Posterior vena cava (tissue), 2 donors: Measurements from ENCODE around the gene FMO5. TPM values are rescaled to one million over a fixed set of nuclear protein-coding genes. Genes with fewer than 3 reads are reported as not detected.
A peak's percentile ranks its signal among the peaks of the same experiment; 100 is the strongest.

Experiments
- DNase-seq: peaks from one replicate; pipeline ENCODE4 v3.0.0-alpha.2; 2020; ENCODE audit warnings: low spot score
- intact Hi-C, 2 donors: fragments of 100-400 bp; cut with DNase I; formaldehyde crosslinking; loops; one replicate each; pipeline versions ENCODE4 v1.14.1 to v1.14.2; 2022 to 2023
- long read RNA-seq, 2 donors: library from polyadenylated mRNA; unstranded; transcript quantifications; one replicate each; pipeline ENCODE4 v2.0.0, GENCODE V29; 2020 to 2021
- total RNA-seq, 2 donors: library from RNA; stranded (reverse); fragmentation: NEBNext Ultra II Directional; extraction: Animal tissue kit (Norgen Biotek cat#: 25700); gene quantifications; one replicate each; pipeline ENCODE4 v1.2.1, GENCODE V29; 2021
- donor health status: DM: yes; HTN: yes; CAD: no.
- donor health status: DM: yes; HTN: yes; CAD: no.

FMO5 gene, protein sequence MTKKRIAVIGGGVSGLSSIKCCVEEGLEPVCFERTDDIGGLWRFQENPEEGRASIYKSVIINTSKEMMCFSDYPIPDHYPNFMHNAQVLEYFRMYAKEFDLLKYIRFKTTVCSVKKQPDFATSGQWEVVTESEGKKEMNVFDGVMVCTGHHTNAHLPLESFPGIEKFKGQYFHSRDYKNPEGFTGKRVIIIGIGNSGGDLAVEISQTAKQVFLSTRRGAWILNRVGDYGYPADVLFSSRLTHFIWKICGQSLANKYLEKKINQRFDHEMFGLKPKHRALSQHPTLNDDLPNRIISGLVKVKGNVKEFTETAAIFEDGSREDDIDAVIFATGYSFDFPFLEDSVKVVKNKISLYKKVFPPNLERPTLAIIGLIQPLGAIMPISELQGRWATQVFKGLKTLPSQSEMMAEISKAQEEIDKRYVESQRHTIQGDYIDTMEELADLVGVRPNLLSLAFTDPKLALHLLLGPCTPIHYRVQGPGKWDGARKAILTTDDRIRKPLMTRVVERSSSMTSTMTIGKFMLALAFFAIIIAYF
- total RNA-seq = 1 to 10 TPM; 2.4 to 3.1 TPM
- long read RNA-seq, donor 1, partial matches to known transcripts = 0 of 1 reads
- long read RNA-seq, donor 1, other reads (novel, unspliced or antisense) = 0 of 1 reads
- long read RNA-seq, donor 2, partial matches to known transcripts = 0 of 4 reads
- long read RNA-seq, donor 2, other reads (novel, unspliced or antisense) = 4 of 4 reads

DNA sequence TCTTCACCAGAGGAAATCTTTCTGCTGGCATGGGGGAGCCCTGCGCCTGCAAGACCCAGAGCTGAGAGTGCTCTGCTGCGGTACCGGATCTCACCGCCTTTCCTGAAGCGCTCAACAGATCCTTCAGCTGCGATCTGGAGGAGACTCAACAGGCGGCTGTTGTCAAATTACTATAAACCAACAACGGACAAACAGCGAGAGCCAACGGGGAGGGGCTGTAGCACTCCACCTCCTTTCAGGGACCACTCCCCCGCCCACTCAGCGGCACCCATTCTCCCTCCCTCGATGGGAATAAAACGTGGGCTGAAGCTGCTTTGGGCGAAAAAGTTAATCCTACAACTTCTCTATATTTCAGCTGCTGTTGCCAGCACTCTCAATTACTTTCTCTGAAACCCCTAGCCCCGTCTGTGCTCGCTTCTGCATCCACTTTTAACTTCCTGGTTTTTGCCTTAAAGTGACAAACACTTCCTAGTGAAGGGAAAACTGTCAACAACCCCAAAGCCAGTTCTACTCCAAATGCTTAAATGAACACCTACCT is at the start of gene FMO5:
TSS of gene FMO5 (minus strand) at position 147 of the 538 bp plus-strand sequence. CDS start 310 bp downstream, outside the sequence.
- intact Hi-C loops = no loop called here
- peak; percentile 84 for DNase-seq

DNA sequence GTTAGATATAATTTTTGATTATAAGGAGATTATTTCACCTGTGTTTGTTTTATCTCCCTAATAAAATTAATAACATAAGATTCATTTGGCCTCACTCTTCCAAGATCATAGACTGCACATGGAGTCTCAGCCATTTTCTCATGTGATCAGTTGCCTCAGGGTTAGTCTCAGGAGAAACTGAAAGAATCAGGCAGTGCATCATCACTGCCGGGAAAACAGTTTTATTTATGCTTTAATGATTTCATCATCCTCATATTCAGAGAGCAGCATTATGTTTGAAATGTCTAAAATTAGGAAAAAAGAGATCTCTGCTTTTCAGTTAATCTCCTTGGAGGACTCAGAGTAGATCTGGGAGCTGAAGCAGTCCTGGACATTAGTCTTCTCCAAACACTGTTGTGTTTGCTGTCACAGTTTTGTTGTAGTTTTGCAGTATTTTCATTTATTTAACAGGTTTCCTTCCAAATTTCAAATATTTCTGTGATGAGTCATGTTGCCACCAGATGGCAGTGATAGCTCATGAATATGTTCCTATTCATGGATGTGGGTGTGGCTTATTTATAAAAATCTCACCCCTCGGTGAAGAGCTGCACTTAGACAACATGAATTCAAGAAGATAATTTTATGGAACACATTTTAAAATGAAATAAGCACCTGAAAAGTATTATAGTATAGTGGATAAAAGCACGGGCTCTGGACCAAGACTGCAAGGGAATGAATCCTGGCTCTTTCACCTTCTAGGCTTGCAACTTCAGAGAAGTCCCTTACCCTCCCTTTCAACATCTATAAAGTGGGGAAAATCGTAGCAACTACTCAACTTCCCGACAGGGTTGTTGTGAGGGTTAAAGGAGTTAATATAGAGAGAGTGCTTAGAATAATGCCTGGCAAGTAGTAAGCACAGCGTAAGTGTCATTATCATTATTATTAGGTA is 48.5 kb upstream of the FMO5 start:
- intact Hi-C loops = no loop called here
- no peak for DNase-seq

DNA sequence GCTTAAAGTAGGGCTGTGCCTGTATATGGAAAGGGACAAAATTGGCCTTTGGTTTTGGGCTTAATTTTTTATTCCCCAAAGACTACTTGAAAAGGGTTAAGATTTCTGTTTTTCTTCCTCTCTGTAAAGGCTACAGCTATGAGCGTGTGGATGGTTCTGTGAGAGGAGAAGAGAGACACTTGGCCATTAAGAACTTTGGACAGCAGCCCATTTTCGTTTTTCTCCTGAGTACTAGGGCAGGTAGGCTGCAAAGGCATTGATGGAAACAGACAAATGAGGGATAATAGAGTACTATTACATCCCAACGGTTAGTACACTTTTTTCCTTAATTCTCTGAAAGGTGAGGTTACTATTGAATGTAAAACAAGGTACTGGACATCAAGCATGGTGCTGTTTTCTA is 46.9 kb upstream of the FMO5 start:
- intact Hi-C loops = no loop called here
- no peak for DNase-seq

DNA sequence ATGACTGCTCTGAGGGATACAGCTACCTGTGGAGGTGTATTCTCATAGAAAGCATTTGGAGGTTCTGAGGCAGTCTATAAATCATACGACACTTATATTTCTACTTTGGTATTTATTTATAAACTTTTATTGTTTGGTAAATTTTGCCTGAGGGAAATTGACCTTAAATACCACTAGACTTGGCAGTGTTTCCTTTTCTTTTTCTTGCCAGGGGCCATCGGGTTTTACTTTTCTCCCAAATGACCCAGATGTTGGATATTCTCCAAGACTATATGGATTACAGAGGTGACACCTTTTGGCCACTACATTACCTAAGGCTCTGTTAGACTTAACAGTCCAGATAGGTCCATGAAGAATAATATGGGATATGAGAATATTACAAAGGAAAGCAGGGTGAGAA is 45.6 kb upstream of the FMO5 start:
- DNase-seq = no peak
- intact Hi-C loops = no loop called here

DNA sequence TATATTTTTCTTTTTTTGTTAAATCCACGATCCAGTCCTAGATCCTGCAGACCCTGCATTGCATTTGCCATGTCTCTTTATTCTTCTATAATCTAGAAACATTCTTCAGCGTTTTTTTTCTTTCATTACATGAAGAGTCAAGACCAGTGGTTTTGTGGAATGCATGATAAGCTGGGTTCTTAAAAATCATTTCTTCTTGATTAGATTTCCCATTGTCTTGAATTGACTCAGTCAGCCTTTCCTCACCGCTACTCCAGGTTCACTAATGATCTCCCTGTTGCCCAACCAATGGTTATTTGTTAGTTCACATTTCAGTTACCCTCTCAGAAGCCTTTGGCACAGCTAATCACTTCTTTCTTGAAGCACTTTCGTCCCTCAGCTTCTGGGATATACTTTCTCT is 42.6 kb upstream of the FMO5 start:
- no peak for DNase-seq
- intact Hi-C loops = no loop called here

DNA sequence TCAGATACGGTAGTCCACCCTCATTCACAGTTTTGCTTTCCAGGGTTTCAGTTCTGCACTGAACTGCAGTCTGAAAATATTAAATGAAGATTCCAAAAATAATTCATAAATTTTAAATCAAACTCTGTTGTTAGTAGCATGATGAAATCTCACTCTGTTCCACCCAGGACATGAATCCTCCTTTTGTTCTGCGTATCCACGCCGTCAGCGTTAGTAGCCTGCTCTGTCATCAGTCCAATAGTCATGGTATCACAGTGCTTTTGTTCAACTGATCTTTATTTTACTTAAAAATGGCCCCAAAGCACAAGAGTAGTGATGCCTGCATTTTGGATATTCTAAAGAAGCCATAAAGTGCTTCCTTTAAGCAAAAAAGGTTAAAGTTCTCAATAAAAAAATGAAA is 41.2 kb upstream of the FMO5 start:
- no peak for DNase-seq
- intact Hi-C loops = no loop called here

DNA sequence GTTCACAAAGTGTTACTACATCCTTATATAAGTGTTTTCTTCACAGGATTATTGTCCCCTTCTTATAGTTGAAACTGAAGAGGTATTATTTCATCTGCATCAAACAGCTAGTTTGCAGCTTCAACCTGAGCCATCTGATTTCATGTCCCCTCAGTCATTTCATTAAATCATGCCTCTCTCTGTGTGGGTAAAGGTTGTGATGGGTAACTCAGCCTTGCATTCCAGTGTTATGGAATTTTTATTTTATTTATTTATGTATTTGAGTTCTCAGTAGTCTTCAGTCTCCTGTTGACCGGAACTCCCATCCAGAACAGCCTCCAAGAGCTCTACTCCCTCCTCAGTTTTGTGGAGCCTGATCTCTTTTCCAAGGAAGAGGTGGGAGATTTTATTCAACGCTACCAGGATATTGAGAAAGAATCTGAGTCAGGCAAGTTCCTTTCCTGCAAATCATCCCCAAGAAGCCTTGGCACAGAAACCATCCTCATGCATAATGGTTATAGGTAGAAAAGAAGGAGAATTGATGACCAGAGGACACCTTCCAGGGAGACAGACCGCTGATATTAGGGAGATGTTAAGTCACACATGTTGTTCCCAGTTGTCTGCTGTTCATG is 39.1 kb upstream of the FMO5 start:
- intact Hi-C loops = no loop called here
- no peak for DNase-seq

DNA sequence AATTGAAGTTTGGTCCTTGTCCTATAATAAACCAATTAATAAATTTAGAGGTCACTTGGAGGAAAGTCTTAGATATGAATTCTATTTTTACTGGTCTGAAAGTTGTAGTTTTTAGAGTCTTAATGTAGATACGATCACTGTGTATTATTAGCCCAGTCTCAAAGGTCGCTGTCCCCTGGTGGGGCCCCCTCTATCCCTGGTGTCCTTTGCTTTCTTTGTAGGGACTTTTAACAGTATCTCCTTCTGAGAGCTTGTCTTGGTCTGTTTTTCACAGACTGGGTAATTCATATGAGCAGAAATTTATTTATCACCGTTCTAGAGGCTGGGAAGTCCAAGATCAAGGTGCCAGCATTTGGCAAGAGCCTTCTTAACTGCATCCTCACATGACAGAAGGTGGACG is 35.8 kb upstream of the FMO5 start:
- intact Hi-C loops = no loop called here
- DNase-seq = no peak

DNA sequence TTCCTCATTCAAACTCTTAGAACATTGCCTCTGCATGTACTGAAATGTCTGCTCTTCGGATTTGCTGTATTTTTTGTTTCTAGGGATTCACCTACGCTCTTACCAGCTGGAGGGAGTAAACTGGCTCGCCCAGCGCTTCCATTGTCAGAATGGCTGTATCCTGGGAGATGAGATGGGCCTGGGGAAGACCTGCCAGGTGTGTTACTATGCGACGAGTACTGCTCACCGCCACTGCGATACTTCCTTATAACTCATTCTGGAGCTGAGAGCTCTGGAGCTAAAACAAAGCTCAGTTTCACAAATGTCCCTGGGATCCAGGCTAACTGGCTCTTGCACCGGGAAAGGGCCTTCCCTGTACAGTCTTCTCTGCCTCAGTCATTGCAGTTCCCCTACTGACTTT is 27.4 kb upstream of the FMO5 start:
- DNase-seq = no peak
- intact Hi-C loops = no loop called here

DNA sequence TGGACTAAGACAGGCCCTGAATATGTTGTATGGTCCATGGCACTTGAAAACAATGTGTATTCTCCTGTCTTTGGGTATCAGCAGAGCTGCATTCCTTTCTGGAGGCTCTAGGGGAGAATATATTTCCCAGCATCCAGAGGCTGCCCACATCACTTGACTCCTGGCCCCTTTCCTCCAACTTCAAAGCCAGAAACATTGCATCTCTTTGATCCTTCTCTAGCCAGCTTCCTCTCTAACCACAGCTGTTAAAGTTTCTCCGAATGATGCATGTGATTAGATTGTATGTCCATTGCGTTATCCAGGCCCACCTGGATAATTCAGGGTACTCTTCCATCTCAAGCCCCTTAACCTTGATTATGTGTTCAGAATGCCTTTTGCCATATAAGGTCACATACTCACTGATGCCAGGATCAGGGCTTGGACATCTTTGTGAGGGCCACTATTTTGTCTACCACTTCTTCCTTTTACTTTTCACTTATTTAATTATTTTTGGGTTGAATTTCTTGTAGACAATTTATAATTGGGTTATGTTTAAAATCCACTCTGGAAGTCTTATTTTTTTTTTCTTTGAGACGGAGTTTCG is 22.6 kb upstream of the FMO5 start:
- intact Hi-C loops = no loop called here
- DNase-seq = no peak

DNA sequence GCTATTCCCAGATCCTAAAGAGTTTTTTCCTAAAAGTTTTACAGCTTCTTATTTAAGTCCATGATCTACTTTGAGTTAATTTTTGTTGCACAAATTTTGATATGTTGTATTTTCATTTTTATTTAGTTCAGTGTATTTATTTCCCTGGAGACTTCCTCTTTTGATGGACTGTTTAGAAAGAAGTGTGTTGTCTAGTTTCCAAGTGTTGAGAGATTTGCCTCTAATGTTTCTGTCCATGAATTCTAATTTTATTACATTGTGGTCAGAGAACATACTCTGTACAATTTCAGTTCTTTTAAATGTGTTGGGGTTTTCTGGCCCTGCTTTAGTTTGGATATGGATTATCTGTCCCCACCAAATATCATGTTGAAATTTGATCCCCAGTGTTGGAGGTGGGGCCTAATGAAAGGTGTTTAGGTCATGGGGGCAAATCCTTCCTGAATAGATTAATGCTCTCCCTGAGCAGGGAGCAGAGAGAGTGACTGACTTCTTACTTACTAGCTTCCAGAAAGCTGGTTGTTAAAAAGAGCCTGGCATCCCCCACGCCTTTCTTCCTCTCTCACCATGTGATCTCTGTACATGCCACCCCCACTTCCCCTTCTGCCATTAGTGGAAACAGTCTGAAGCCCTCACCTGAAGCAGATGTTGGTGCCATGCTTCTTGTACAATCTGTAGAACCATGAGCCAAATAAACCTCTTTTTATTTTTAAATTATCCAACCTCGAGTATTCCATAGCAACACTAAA is 21.9 kb upstream of the FMO5 start:
- intact Hi-C loops = no loop called here
- no peak for DNase-seq

DNA sequence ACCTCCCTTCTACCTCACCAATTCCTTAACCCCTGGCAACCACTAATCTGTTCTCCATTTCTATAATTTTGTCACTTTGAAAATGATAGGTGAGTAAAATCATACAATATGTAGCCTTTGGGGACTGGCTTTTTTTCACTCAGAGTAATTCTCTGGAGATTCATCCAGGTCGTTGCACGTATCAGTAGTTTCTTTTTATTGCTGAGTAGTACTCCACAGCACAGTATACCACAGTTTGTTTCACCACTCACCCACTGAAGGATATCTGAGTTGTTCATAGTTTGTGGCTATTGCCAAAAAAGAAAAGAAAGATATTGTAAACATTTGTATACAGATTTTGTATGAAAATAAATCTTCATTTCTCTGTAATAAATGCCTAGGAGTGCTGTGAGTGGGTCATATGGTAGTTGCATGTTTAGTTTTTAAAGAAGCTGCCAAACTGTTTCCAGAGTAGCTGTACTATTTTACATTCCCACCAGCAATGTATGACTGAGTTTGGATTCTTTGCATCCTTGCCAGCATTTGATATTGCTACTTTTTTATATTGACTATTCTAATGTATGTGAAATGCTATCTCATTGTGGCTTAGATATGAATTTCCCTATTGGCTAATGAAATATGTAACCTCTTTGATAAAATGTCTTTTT is 21.0 kb upstream of the FMO5 start:
- DNase-seq = no peak
- intact Hi-C loops = no loop called here

DNA sequence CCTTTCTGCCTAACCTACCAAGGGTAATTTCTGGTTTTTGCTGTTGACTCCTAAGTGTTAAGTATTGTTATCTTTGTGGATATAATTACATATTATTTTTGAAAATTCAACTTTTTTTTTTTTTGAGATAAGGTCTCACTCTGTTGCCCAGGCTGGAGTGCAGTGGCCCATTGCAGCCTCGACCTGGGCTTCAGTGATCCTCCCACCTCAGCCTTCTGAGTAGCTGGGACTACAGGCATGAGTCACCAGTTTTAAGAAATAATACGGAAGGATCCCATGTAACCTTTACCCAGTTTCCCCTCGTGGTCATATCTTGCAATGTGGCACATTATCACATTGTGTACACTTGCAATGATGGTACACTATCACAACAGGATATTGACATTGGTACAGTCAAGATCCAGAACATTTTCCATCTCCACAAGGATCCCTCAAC is 20.5 kb upstream of the FMO5 start:
- DNase-seq = no peak
- intact Hi-C loops = no loop called here

DNA sequence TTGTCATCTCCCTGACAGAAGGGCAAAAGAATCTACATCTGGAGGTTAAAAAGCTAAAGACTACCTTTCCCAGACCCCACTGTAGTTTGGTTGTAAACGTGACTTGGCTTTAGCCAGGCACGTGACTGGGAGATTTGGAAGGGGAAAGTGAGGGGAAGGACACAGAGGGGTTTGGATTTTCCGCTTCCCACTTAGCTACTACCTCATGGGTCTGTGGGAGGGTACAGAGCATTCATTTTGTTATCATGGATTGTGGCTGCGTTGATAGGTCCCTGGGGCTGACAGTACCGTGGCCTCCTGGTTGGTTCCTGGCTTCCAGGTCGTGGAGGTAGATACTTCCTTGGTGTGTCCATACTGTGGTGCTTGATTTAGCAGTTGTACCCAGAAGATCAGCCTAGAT is 20.0 kb upstream of the FMO5 start:
- intact Hi-C loops = no loop called here
- no peak for DNase-seq

DNA sequence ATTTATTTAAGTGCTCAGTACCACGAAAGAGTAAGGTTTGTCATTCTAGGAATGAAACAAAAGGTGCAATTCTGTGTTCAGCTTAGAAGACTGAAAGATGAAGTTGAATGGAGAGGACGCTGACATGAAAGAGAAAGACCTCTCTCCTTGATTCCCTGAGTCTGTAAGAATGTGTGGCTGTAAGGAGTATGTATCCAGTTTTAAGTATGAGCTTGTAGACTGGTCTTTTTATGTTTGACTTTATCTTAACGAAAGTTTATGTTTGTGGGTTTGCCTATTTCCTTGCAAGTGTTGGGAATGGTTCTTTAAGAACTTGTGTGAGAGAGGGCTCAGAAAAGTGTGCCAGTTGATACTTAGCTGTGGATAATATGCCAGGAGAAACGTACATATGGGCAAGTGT is 18.7 kb upstream of the FMO5 start:
- no peak for DNase-seq
- intact Hi-C loops = loop anchor here (2.0 to 5.0 kb wide), 3 partner anchors 71 to 157 kb away; partner anchors contain the start of gene PRKAB2 (in 2 of the 2)

DNA sequence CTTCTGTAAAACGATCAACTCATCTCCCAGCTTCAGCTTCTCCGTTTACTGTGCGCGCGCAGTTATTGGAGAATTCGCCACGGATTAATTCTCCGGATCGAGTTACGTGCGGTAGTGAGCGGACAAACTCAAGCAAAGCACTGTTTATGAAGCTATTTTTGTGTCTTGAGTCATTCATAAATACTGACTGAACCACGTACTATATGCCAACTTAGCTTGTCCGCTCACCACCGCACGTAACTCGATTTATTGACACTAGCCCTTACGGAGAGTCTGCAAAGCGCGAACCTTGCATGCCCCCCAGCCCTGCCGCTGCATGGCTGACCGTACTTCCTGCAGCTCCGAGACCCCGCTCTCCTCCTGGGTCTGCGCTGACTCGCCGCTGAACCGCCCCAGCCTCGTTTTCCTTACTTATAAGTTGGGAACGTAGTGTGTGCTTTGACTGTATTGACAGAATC is 18.1 kb upstream of the FMO5 start:
- DNase-seq = no peak
- intact Hi-C loops = loop anchor here (2.0 to 5.0 kb wide), 3 partner anchors 70 to 156 kb away; partner anchors contain the start of gene PRKAB2 (in 2 of the 2)
